HUES6 (cell line): ENCODE data around the gene PPP2R2D.

Source experiments
- H3K27ac ChIP-seq: 2 replicates; pipeline ENCODE4 v1.7.0; 2013; ENCODE audit warnings: low read depth, mild to moderate bottlenecking, low read length, inconsistent platforms
- H3K27me3 ChIP-seq: 2 replicates; pipeline ENCODE4 v1.6.1; 2013; ENCODE audit warnings: low read length; ENCODE audit not compliant: control insufficient read depth, insufficient read depth
- H3K36me3 ChIP-seq: 2 replicates; pipeline ENCODE4 v1.6.1; 2013; ENCODE audit warnings: low read length; ENCODE audit not compliant: control insufficient read depth, insufficient read depth
- H3K4me1 ChIP-seq: 2 replicates; pipeline ENCODE4 v1.6.1; 2013; ENCODE audit warnings: low read length; ENCODE audit not compliant: control insufficient read depth, insufficient read depth
- H3K4me3 ChIP-seq: 2 replicates; pipeline ENCODE4 v1.5.1; 2013; ENCODE audit warnings: low read depth, low read length
- H3K9ac ChIP-seq: one replicate; pipeline ENCODE4 v1.6.1; 2013; ENCODE audit warnings: mild to moderate bottlenecking, low read length
- H3K9me3 ChIP-seq: 2 replicates; pipeline ENCODE4 v1.6.1; 2013; ENCODE audit warnings: low read depth, low read length; ENCODE audit not compliant: control insufficient read depth, insufficient read depth

Gene PPP2R2D

GRCh38 chr10:131993275-131993674 lies 92.5 kb downstream of the PPP2R2D start:
- H3K9me3 ChIP-seq: no peaks in the 10 kb centered on the region
- H3K4me3 ChIP-seq: no peak overlapping the region
- no peaks in the 10 kb centered on the region for H3K36me3 ChIP-seq
- H3K27me3 ChIP-seq: no peaks in the 10 kb centered on the region
- H3K9ac ChIP-seq: no peak overlapping the region
- no peak overlapping the region for H3K27ac ChIP-seq
- peaks cover 25% of the 10 kb centered on the region for H3K4me1 ChIP-seq

DNA sequence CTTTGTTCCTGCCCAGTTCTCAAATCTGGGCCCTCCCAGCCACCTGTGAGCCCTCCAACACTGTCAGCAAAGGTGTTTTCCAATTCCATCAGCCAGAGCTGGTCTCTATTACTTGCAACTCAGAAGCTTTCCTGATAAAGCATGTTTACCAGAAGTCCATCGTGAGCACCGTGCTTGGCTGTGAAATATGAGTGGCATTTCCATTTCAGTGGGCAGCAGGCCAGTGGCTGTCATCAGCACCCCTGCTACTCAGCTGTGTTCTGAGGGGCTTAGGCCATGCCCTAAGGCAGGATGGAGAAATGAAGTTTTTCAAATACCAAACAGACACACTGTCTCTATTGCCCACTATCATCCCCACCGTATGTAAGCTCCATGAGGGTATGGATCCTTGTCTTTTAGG lies 93.6 kb downstream of the PPP2R2D start:
- Histone ChIP-seq H3K27ac (no peak overlapping the region), H3K36me3 (no peaks in the 10 kb centered on the region), H3K9ac (no peak overlapping the region), H3K4me1 (peaks cover 37% of the 10 kb centered on the region), H3K9me3 (no peaks in the 10 kb centered on the region), H3K27me3 (no peaks in the 10 kb centered on the region), H3K4me3 (no peak overlapping the region)

GRCh38 chr10:131996466-131997365 lies 95.9 kb downstream of the PPP2R2D start:
- H3K36me3 ChIP-seq: no peaks in the 10 kb centered on the region
- peak overlapping the region; percentile 8 for H3K9ac ChIP-seq
- peak overlapping the region; percentile 43; the same call in 1 of the 2 replicates for H3K27ac ChIP-seq
- H3K9me3 ChIP-seq: no peaks in the 10 kb centered on the region
- H3K4me3 ChIP-seq: no peak overlapping the region
- H3K27me3 ChIP-seq: no peaks in the 10 kb centered on the region
- H3K4me1 ChIP-seq: peaks cover 48% of the 10 kb centered on the region

DNA sequence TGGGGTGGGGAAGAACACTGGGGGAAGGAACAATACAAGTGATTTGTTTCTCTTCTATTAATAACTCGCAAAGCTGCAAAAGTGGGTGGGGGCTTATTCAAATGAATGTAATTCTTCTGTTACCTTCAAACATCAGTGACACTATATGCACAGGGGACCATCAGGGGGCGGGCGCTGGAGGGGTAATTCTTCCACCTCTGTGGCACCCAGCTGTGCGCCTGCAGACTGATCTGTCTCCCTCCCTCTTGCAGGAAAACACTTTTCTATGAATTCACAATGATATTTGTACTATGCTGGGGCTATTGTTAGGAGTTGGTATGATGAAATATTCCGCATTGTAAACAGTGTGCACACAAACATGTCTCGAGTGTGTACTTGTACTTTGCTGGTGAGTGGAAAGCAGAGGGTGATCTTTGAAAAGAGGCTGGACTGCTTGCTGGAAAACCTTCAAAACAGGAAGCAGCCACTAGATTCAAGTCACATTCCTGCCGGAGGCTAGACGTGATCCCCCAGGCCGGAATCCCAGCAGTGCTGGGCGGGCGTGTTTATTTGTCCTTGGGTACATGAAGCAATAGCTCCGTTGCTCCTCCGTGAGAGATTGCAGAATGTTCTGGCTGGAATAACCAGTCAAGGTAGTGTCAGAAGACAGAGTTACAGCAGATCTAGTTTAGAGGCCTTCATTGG lies 96.7 kb downstream of the PPP2R2D start:
- peaks cover 56% of the 10 kb centered on the region for H3K4me1 ChIP-seq
- no peaks in the 10 kb centered on the region for H3K9me3 ChIP-seq

DNA sequence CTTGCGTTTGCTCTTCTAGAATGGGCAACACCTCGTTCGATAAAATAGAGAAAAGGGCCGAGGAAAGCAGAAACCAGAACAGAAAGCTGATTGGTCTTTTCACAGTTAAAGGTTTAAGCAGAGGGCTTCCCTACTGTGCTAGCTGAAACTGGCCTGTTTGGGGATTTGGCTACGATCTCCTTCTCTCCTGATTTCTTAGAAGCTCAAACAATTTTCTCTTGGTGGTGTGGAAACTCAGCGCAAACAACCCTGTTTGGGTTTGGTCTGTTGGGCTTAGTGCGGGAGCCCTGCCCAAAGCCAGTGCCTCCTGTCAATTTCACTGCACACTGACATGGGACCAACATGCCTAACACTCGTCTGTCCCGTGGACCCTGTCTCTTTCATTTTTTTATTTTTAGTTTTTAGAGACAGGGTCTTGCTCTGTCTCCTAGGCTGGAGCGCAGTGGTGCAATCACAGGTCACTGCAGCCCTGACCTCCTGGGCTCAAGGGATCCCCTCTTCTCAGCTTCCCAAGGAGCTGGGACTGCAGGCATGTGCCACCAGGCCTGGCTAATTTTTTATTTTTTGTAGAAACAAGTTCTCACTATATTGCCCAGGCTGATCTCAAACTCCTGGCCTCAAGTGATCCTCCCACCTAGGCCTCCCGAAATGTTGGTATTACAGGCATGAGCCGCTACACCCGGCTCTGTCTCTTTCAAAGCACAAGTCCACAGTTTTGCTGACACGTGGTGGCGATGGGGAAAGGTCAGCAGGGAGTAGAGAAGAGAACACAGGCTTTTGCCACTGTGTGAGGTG lies 97.4 kb downstream of the PPP2R2D start:
- Histone ChIP-seq H3K27me3 (no peaks in the 10 kb centered on the region), H3K4me3 (peak overlapping the region; percentile 13; the same call in 1 of the 2 replicates), H3K9ac (peak overlapping the region; percentile 73), H3K4me1 (peaks cover 58% of the 10 kb centered on the region), H3K27ac (peak overlapping the region; percentile 43; the same call in 1 of the 2 replicates), H3K36me3 (no peaks in the 10 kb centered on the region), H3K9me3 (no peaks in the 10 kb centered on the region)

More for the DNA sequence above, 96.7 kb downstream of the PPP2R2D start:
- H3K27me3 ChIP-seq: no peaks in the 10 kb centered on the region
- H3K36me3 ChIP-seq: no peaks in the 10 kb centered on the region
- H3K4me3 ChIP-seq: peak overlapping the region; percentile 13; the same call in 1 of the 2 replicates
- H3K9ac ChIP-seq: peak overlapping the region; percentile 73
- H3K27ac ChIP-seq: peak overlapping the region; percentile 43; the same call in 1 of the 2 replicates

GRCh38 chr10:131998845-131999681 lies 98.3 kb downstream of the PPP2R2D start:
- Histone ChIP-seq H3K9me3 (no peaks in the 10 kb centered on the region), H3K4me1 (peaks cover 66% of the 10 kb centered on the region), H3K9ac (peak overlapping the region; percentile 73), H3K4me3 (no peak overlapping the region), H3K36me3 (no peaks in the 10 kb centered on the region), H3K27me3 (no peaks in the 10 kb centered on the region), H3K27ac (peak overlapping the region; percentile 43; the same call in 1 of the 2 replicates)

DNA sequence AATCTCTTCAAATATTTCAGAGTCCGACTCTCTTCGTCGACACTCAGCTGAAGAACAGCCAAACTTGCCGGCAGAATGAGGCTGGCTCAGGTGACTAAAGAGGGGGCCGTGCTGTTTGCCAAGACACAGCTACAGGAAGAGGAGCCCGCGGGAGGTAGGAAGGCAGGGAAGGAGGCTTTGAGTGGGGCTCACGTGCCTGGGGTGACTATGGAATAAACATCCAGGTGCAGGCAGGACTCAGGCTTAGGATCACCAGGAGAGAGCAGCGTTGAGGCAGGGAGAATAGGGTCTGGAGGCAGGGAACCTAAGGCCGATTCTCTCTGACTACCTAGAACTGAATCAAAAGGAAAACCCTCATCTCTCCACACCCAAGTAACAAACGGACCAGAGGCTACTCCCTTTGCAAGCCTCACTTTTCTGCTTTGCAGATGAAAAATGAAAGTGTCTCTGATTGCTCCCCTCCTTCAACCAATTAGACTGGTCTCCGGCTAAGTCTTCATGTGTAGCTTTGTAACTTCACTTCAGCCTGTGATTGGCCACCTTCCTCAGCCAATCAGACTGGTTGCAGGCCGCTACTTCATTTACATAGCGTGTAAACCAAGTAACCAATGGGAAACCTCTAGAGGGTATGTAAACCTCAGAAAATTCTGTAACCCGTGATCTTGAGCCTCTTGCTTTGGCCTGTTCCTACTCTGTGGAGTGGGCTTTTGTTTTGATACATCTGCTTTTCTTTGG lies 100.6 kb downstream of the PPP2R2D start:
- Histone ChIP-seq H3K4me3 (no peak overlapping the region), H3K27me3 (no peaks in the 10 kb centered on the region), H3K9ac (peak overlapping the region; percentile 69), H3K4me1 (peaks cover 66% of the 10 kb centered on the region), H3K36me3 (no peaks in the 10 kb centered on the region), H3K27ac (peak overlapping the region; percentile 78; the same call in 1 of the 2 replicates), H3K9me3 (peaks cover 11% of the 10 kb centered on the region)

DNA sequence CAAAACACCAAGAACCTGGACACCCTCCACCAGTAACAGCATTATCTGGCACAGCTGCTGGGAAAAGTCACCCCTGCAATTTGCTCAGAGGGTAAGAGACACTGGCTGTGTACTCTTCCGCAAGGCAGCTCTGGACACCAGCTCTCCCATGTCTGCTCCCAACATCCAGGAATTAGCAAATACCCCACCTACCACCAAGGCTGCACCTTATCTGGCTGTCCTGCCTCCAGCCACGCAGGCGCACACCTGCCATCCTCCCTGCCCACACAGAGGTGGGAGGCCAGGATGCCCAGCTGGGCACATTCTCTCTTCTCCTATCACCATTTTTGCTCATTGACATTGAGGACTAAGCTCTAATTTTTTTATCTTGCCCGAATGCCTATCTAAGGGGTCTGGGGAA lies 101.2 kb downstream of the PPP2R2D start:
- peaks cover 11% of the 10 kb centered on the region for H3K9me3 ChIP-seq

DNA sequence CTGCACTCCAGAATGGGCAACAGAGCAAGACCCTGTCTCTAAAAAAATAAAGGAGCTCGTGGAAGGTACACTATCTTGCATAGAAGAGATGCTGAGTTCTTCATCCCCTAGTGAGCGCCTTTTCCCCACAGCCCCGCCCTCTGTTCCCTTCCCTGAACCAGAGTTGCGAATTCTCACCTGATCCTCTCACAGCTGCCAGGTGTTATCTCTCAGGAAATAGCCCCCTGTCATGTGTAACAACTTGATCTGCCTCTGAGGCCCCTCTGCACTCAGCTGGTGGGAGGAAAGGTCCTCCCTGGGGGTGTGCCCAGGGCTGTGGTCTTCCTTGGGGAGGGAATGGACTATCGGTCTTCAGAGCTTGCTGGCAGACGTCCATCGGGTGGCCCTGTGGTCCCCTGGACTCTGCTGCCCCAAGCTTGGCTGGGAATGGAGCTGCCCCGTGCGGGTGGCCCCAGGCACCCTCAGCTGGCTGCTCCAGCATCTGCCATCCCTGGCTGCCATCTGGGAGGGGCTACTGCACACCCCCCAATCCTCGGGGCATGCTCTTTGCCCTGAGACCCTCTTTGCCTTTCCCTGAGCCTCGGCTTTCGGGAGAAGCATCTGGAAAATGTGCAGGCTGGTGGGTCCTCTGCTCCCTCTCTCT lies 102.6 kb downstream of the PPP2R2D start:
- Histone ChIP-seq H3K9ac (peak overlapping the region; percentile 54), H3K27me3 (no peaks in the 10 kb centered on the region), H3K4me1 (peaks cover 63% of the 10 kb centered on the region), H3K9me3 (peaks cover 11% of the 10 kb centered on the region), H3K4me3 (no peak overlapping the region), H3K36me3 (no peaks in the 10 kb centered on the region), H3K27ac (peak overlapping the region; percentile 58; the same call in 1 of the 2 replicates)

More for the DNA sequence above, 101.2 kb downstream of the PPP2R2D start:
- Histone ChIP-seq H3K36me3 (no peaks in the 10 kb centered on the region), H3K4me3 (no peak overlapping the region), H3K27me3 (no peaks in the 10 kb centered on the region), H3K27ac (peak overlapping the region; percentile 56; the same call in 1 of the 2 replicates), H3K9ac (peak overlapping the region; percentile 69), H3K4me1 (peaks cover 66% of the 10 kb centered on the region)
